Gastroesophageal sphincter (tissue), 3 donors: ENCODE results near the gene TSKU.

Experiments
- CTCF ChIP-seq, 4 experiments: fragments of 200-600 bp in 2 of 4; fragments of 450-650 bp in 2 of 4; sonication (generic) in 1 of 4; IDR thresholded peaks; one replicate each; pipeline ENCODE4 v1.5.1; 2017 to 2019; ENCODE audit warnings: antibody characterized with exemption in 4 of 4, mild to moderate bottlenecking in 2 of 4, moderate library complexity in 2 of 4
- EP300 ChIP-seq: sonication (generic); formaldehyde crosslinking; IDR thresholded peaks from one replicate; pipeline ENCODE4 v1.6.1; 2017; ENCODE audit warnings: antibody characterized with exemption, mild to moderate bottlenecking
- POLR2A ChIP-seq, 2 donors: fragments of 450-650 bp; IDR thresholded peaks; one replicate each; pipeline ENCODE4 v1.6.1; 2017; ENCODE audit warnings: antibody characterized with exemption in 2 of 2, mild to moderate bottlenecking in 2 of 2, moderate library complexity in 1 of 2
- POLR2AphosphoS5 ChIP-seq: sonication (generic); formaldehyde crosslinking; IDR thresholded peaks from one replicate; pipeline ENCODE4 v1.6.1; 2017; ENCODE audit warnings: antibody characterized with exemption

GRCh38 chr11:76734456-76735420 is 48.4 kb upstream of the TSKU start:
- no peak for TF ChIP-seq CTCF (IDR thresholded peaks at IDR 0.05)
- TF ChIP-seq POLR2A (IDR thresholded peaks at IDR 0.05) = no peak
- no peak for TF ChIP-seq EP300
- TF ChIP-seq POLR2AphosphoS5 = no peak
